BLaER1 treated with 17β-estradiol and CSF1 and Interleukin-3, amounts not matched to agents 10 nM and 100 nM (cell line): ENCODE data around the gene BCAR3.

ENCODE experiments used
- H3K27ac ChIP-seq, 11 experiments: shearing (Covaris generic); formaldehyde crosslinking; 2 replicates each; pipeline ENCODE4 v1.8.1; 2022
- H3K27me3 ChIP-seq, 11 experiments: shearing (Covaris generic); formaldehyde crosslinking; 2 replicates each; pipeline ENCODE4 v1.8.1; 2022
- H3K36me3 ChIP-seq, 11 experiments: shearing (Covaris generic); formaldehyde crosslinking; 2 replicates each; pipeline ENCODE4 v1.8.1; 2022
- H3K4me1 ChIP-seq, 10 experiments: shearing (Covaris generic); formaldehyde crosslinking; 2 replicates each; pipeline ENCODE4 v1.8.1; 2022
- H3K4me2 ChIP-seq, 11 experiments: shearing (Covaris generic); formaldehyde crosslinking; 2 replicates each; pipeline ENCODE4 v1.8.1; 2022
- H3K4me3 ChIP-seq, 10 experiments: shearing (Covaris generic); formaldehyde crosslinking; 2 replicates each; pipeline ENCODE4 v1.8.1; 2022
- H3K9ac ChIP-seq, 11 experiments: shearing (Covaris generic); formaldehyde crosslinking; 2 replicates each; pipeline ENCODE4 v1.8.1; 2022
- H3K9me3 ChIP-seq, 11 experiments: shearing (Covaris generic); formaldehyde crosslinking; replicated peaks in 1 of 11; 2 replicates each; pipeline ENCODE4 v1.8.1; 2022
- H4K20me1 ChIP-seq, 11 experiments: shearing (Covaris generic); formaldehyde crosslinking; 2 replicates each; pipeline ENCODE4 v1.8.1; 2022
- Cebpa-rat ChIP-seq, 11 experiments: shearing (Covaris generic); IDR thresholded peaks; 2 replicates each; pipeline ENCODE4 v1.8.1; 2022

Gene BCAR3

DNA sequence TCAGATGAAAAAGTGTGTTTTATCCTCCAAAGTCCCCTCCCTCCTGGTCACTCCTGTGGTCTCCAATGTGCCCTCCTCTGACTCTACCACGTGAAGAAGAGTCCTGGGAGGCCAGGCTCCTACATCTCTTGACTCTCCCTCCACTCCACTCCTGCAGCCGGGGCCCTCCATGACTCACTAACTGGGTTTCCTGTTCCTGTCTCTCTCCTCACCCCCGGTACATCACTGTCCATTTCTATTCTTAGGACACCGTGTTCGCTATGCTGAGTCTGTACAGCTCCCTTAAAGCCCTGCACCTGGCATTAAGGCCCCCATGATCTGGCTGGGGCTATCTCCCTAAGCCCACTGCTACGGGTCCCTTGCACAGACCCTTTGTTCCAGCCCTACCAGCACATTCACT, 93.4 kb downstream of the BCAR3 start:
- TF ChIP-seq Cebpa-rat (IDR thresholded peaks at IDR 0.05), result no peak
- Histone ChIP-seq H3K4me3 (0 out of 20 replicates have a peak overlapping the region, but pooled peaks of 2 of the 10 experiments have one; percentile 3 to 11), H3K4me2 (peak overlapping the region; percentile 23 to 84 (median 68)), H3K36me3 (peaks cover 43 to 99% (median 92%) of the 10 kb centered on the region in 11 experiments), H3K9me3 (no peaks in the 10 kb centered on the region), H3K27me3 (no peaks in the 10 kb centered on the region), H3K9ac (no peak overlapping the region), H3K27ac (peak overlapping the region in 6 of 11 experiments; percentile 4 to 29 (median 17); a peak in 7 of 22 replicates), H3K4me1 (peaks cover 27 to 59% (median 42%) of the 10 kb centered on the region in 10 experiments), H4K20me1 (peaks cover 0 to 75% (median 38%) of the 10 kb centered on the region in 11 experiments; a peak in 18 of 22 replicates)

DNA sequence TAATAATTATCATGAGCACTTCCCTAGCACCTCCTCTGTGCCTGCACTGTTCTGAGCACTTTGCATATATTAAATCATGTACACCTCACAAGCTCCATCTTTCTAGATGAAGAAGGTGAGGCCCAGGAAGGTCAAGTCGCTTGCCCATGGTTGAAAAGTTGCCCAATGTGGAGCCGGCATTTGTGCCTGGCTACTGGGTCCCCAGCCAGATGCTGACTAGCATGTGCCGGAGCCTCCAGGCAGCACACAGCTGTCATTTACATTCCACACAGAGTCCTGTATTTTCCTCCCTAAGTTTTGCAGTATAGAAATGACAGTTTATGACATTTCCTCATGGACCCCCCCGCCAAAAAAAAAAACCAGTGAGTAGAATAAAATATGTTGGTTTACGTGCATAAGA, 94.3 kb downstream of the BCAR3 start:
- Histone ChIP-seq H3K4me2 (no peak overlapping the region; a peak in 1 of 22 replicates), H3K4me3 (no peak overlapping the region), H4K20me1 (peaks cover 0 to 73% (median 30%) of the 10 kb centered on the region in 11 experiments; a peak in 18 of 22 replicates), H3K4me1 (peaks cover 24 to 52% (median 39%) of the 10 kb centered on the region in 10 experiments), H3K9ac (no peak overlapping the region), H3K36me3 (peaks cover 52 to 100% (median 97%) of the 10 kb centered on the region in 11 experiments), H3K27ac (no peak overlapping the region), H3K9me3 (no peaks in the 10 kb centered on the region), H3K27me3 (no peaks in the 10 kb centered on the region)
- no peak for TF ChIP-seq Cebpa-rat (IDR thresholded peaks at IDR 0.05)

GRCh38 chr1:93585059-93585966, 96.3 kb downstream of the BCAR3 start:
- Histone ChIP-seq H4K20me1 (peaks cover 0 to 72% (median 19%) of the 10 kb centered on the region in 11 experiments; a peak in 11 of 22 replicates), H3K27me3 (no peaks in the 10 kb centered on the region), H3K9me3 (no peaks in the 10 kb centered on the region), H3K4me1 (peaks cover 11 to 34% (median 25%) of the 10 kb centered on the region in 10 experiments), H3K9ac (no peak overlapping the region), H3K4me2 (no peak overlapping the region), H3K36me3 (peaks cover 68 to 100% (median 98%) of the 10 kb centered on the region in 11 experiments), H3K4me3 (no peak overlapping the region), H3K27ac (no peak overlapping the region)
- no peak for TF ChIP-seq Cebpa-rat (IDR thresholded peaks at IDR 0.05)

- Histone ChIP-seq H3K27me3 (no peaks in the 10 kb centered on the region), H3K4me2 (no peak overlapping the region), H3K9me3 (no peaks in the 10 kb centered on the region), H4K20me1 (peaks cover 0 to 73% (median 26%) of the 10 kb centered on the region in 11 experiments; a peak in 13 of 22 replicates), H3K9ac (no peak overlapping the region), H3K4me1 (peaks cover 11 to 34% (median 21%) of the 10 kb centered on the region in 10 experiments), H3K27ac (no peak overlapping the region), H3K4me3 (no peak overlapping the region), H3K36me3 (peaks cover 62 to 100% (median 98%) of the 10 kb centered on the region in 11 experiments)
- no peak for TF ChIP-seq Cebpa-rat (IDR thresholded peaks at IDR 0.05)
These were observed 97.2 kb downstream of the BCAR3 start for GRCh38 chr1:93584261-93585003.

DNA sequence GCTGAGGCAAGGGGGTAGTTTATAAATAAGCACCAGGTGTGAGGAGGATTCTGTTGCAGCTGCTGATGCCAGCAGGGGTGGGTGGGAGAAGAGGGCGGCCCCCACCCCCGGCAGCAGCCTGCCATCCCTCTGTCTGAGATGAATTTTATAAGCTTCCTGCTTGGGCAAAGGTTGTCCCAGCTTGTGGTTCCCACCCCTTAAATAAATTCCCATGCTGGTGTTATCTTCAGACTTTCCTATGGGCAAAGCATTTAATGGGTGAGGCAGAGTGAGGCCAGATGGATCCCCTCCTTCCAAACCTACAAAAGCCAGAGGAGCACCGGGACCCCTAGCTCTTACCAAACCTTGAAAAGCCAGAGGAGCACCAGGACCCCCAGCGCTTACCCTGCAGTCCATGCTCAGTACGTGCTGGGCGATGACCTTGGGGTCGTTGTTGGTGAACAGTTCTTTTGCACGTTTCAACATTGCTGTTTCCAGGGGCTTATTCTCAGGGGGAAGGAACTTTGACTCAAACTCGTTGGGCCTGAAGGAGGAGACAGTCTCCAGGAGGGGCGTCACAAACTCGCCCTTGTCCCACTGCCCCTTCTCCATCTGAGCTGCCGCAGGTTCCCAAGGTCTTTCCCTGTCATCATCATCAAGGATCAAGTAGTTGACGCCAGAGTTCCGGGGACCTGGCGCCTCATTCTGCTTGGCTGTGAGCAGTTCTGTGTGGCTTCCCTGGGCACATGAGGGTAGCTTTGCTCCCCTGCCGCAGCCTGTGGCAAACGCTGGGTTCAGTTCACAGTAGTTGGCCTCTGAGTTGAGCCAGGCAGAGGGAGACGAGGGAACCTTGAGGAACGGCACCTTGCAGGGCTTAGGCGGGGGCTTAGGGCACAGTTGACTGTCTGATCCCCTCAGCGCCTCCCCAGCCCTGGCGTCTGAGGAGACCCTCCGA, 99.5 kb downstream of the BCAR3 start:
- no peak for TF ChIP-seq Cebpa-rat (IDR thresholded peaks at IDR 0.05)
- Histone ChIP-seq H3K27ac (no peak overlapping the region), H4K20me1 (peaks cover 0 to 73% (median 30%) of the 10 kb centered on the region in 11 experiments; a peak in 13 of 22 replicates), H3K4me1 (peaks cover 0 to 17% (median 5%) of the 10 kb centered on the region in 10 experiments; a peak in 10 of 20 replicates), H3K9me3 (no peaks in the 10 kb centered on the region), H3K27me3 (no peaks in the 10 kb centered on the region), H3K36me3 (peaks cover 59 to 99% (median 96%) of the 10 kb centered on the region in 11 experiments), H3K4me2 (no peak overlapping the region), H3K9ac (no peak overlapping the region), H3K4me3 (no peak overlapping the region)

- Histone ChIP-seq H3K9ac (peak overlapping the region in 2 of 11 experiments; percentile 20 to 53; a peak in 3 of 22 replicates), H3K4me3 (no peak overlapping the region), H4K20me1 (peaks cover 0 to 83% (median 40%) of the 10 kb centered on the region in 11 experiments; a peak in 13 of 22 replicates), H3K27ac (peak overlapping the region in 3 of 11 experiments; percentile 34 to 40 (median 35); a peak in 4 of 22 replicates), H3K4me1 (peaks cover 0 to 17% (median 4%) of the 10 kb centered on the region in 10 experiments; a peak in 10 of 20 replicates), H3K36me3 (peaks cover 62 to 99% (median 96%) of the 10 kb centered on the region in 11 experiments), H3K9me3 (no peaks in the 10 kb centered on the region), H3K27me3 (no peaks in the 10 kb centered on the region), H3K4me2 (peak overlapping the region in 3 of 11 experiments; percentile 28 to 65 (median 46); a peak in 6 of 22 replicates)
- no peak for TF ChIP-seq Cebpa-rat (IDR thresholded peaks at IDR 0.05)
These were observed 101.7 kb downstream of the BCAR3 start for GRCh38 chr1:93579891-93580290.

GRCh38 chr1:93578911-93579825, 102.5 kb downstream of the BCAR3 start:
- Histone ChIP-seq H3K9me3 (no peaks in the 10 kb centered on the region), H4K20me1 (peaks cover 0 to 82% (median 33%) of the 10 kb centered on the region in 11 experiments; a peak in 13 of 22 replicates), H3K4me2 (peak overlapping the region in 3 of 11 experiments; percentile 28 to 65 (median 46); a peak in 5 of 22 replicates), H3K4me1 (peaks cover 0 to 17% (median 4%) of the 10 kb centered on the region in 10 experiments; a peak in 10 of 20 replicates), H3K27me3 (no peaks in the 10 kb centered on the region), H3K36me3 (peaks cover 62 to 99% (median 96%) of the 10 kb centered on the region in 11 experiments), H3K27ac (peak overlapping the region in 4 of 11 experiments; percentile 22 to 40 (median 34); a peak in 6 of 22 replicates), H3K9ac (peak overlapping the region in 2 of 11 experiments; percentile 20 to 53; a peak in 3 of 22 replicates), H3K4me3 (no peak overlapping the region)
- TF ChIP-seq Cebpa-rat (IDR thresholded peaks at IDR 0.05), result no peak
